ENCODE measurements around the gene HOXB4.

HOXB4 gene

GRCh38 chr17:48559122-48559839, 18.9 kb downstream of the HOXB4 start:
- DNase-seq (ENCODE audit: low read depth in 2 of 2): no peak

DNA sequence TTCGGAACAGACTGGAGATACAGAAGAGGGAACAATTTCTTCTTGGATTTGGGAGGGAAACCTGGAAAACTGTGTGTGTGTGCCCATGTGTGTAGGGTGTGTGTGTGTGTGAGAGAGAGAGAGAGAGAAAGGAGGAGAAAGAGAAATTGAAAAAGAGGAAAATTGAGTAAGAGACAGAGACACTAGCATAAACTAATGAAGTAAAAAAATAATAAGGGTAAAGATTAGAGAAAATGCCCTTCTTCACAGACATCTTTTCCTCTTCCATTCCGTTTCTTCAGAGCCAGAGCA, 19.4 kb downstream of the HOXB4 start:
- no peak for DNase-seq (ENCODE audit: low read depth in 2 of 2)

DNA sequence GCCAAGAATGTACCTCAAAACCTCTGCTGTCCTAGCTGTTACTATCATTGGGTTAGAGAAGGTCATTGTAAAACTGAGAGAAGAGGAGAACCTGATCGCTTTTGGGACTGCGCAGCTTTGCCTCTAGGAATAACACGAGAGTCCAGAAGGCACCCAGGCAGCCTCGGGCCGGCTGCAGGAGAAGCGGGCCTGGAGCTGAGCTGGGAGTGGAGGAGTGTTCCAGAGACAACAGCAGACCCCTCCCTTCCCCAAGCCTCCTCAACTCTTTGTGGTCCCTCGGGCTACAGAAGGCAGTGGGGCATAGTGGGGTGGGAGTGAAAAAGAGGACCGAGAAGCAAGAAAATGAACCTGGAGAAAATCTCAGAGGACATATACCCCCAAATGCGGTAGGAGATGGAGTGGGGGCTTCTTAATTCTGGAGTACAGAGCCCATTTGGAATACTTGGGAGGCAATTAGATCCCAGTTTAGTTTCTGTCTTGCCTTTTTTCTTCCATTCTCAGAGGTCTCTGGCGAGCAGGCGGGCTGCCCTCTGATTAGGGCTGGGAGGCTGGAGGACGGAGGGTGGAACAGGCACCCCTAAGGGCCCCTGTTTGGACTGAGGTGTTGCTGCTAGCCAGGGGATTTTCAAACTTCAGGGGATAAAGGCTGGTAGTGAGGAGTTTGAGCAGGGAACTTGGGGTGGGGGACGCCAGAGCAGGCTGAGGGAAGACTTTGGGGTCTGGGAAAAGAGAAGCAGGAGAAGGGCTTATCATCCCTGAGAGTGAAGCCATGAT, 19.9 kb downstream of the HOXB4 start:
- DNase-seq (ENCODE audit: low read depth in 2 of 2): no peak

- no peak for DNase-seq (ENCODE audit: low read depth in 2 of 2)
Measured at GRCh38 chr17:48556576-48557401, 21.4 kb downstream of the HOXB4 start.

GRCh38 chr17:48556229-48556575, 21.9 kb downstream of the HOXB4 start:
- no peak for DNase-seq (ENCODE audit: low read depth in 2 of 2)

GRCh38 chr17:48555258-48556228, 22.6 kb downstream of the HOXB4 start:
- no peak for DNase-seq (ENCODE audit: low read depth in 2 of 2)

DNA sequence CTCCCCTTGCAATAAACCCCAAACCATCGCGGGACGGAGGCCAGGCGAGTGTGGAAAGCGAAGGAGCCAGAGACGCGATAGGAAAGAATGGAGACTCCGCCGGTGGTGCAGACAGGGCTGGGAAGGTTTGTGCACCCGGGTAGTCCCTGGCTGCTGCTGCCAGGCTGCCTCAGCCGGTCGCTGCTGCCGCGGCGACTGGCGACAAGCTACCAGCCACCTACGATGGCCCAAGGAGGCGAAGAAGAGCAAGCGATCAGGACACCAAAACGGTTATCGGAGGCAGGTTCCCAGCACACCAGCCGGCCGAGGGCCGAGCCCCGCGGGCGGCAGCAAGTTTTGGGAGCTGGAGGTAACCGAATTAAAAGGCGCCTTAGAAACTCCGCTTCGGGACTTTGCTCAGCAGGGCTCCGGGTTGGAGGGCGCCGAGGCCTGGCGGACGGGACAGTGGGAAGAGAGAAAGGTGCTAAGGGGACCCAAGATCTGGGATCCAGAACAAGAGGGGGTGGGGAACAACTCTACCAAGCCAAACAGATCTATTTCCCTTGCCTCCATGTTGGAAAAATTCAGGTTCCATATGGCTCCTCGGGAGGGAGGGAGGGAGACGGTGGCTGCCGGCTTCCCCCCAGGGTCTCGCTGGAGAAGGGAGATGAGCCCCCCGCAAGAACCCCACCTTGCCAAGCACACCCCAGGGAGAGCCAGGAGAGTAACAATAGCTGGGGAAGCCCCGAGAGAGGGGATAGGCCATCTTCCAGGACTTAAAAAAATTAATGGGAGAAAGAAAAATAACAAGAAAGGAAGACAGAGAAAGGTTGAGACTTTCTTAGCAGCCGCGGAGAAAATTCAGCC, 23.5 kb downstream of the HOXB4 start:
- DNase-seq (ENCODE audit: low read depth in 2 of 2): no peak

DNA sequence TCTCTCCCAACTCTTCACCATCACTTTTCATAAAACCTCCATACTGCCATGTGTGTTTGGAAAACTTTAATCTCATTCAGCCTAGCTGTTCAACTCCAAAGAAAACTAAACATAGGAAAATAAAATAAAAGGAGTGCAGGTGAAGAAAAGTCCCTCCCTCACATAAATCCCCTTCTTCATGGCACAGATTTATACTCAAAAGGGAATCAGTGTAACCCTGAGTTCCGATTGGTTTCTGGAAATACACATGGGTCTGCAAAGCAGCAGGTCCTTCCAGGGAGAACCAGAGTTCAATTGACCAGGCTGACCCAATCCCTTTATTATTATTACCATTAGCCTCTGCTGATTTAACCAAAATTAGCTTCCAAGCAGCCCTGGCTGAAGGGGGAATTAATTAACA, 24.3 kb downstream of the HOXB4 start:
- no peak for DNase-seq (ENCODE audit: low read depth in 2 of 2)

DNA sequence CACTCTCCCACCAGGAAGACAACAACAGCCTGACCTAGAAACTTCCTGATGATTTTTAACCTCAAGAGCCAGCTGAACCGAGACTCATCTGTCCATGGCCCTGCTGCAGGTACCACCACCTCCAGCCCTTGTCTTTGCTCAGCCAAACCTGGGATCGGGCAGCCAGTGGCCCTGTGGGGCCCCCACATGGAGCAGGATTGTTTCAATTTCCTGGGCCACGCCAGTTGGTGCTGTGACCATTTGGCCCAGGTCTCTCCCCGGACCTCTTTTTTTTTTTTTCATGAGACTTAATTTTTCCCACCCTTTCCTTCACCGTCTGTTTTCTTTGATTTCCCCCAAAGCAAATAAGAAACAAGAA, 25.0 kb downstream of the HOXB4 start:
- no peak for DNase-seq (ENCODE audit: low read depth in 2 of 2)

GRCh38 chr17:48552466-48553189, 25.5 kb downstream of the HOXB4 start:
- DNase-seq (ENCODE audit: low read depth in 2 of 2): no peak

DNA sequence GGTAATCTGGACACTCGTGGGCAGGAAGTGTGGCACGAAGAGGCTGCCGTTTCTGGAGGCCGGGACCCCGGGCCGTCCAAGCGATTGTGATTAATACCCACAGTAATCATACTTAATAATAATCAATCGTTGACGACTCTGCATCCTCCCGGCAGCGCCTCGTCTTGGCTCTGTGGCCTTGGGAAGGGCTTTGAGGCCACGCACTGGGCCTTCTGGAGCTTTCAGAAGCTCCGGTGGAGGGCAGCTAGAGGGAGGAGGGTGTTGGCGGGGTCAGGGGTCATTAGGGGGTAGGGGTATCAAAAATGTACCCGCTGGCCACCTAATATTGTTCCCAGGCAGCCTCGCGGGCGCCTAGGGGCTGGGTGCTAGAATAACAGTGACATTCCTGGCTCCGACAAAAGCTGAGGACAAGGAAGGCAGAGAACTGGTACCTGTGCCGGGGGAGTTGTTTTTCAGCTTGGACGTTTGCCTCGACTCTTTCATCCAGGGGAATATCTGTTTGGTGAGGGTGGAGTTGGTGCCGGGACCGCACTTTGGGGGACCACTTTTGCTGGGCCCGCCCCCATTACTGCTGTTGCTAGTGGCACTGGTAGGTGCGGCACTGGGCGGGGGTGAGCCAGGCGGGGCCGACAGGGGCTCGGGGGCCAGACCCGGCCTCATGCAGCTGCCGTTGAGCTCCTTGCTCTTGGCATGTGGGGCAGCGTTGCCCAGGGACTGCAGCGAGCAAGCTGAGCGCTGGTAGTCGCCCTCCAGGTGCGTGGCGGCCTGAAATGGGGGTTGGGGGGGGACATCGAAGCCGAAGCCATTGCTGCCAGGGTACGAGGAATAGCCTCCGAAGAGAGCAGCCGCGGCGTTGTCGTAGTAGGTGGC, 26.3 kb downstream of the HOXB4 start:
- no peak for DNase-seq (ENCODE audit: low read depth in 2 of 2)

- DNase-seq (ENCODE audit: low read depth in 2 of 2): no peak
Measured at GRCh38 chr17:48551214-48551555, 27.0 kb downstream of the HOXB4 start.

DNA sequence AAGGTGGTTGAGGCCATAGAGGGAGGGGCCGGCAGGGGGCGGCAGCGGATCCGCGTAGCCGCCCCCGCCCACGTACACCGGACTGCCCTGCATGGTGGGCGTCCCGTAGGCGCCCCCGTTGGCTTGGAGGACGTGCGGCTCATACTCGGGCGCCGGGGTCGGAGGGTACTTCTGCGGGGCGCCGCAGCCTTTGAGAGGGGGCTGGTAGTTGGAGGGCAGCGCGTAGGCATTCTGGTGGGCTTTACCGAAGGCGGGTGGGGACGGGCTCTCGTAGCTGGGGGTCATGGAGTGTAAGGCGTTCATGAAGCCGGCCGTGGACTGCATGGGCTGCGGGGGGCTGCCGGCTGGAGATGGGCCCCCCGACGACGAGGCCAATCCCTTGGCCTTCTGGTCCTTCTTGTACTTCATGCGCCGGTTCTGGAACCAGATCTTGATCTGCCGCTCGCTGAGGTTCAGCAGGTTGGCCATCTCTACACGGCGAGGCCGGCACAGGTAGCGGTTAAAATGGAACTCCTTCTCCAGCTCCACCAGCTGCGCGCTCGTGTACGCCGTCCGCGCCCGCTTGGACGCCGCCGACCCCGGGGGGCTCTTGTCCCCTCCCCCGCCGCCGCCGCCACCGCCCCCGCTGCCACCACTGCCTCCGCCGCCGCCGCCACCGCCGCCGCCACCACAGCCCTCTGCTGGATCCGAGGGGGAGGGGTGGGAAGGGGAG, 27.5 kb downstream of the HOXB4 start:
- no peak for DNase-seq (ENCODE audit: low read depth in 2 of 2)

DNA sequence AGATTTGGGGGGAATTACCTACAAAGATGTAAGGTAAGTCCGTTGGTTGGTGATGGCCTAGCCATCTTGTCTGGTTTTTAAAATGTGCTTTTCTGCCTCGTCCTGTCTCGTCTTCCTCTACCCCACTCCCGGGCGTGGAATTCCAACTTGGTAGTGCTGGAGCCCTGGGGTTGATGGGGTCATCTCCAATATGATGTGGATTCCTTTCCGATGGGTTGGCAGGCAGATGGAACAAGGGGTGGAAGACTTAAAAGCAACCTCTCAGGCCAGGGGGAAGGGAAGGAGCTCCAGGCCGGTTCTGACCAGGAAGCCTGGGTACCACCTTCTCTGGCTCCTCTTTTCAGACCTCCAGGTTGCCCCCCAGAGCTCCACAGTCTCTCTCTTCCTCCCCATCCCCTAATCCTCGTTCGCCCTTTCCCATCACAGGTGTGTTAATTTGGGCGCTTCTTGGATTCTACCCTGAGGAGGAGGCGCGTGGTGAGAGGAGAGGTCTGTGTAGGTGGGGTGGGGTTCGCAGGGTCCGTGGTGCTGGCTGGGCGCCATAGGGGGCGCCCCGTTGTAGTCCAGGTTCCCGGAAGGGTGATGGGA, 28.1 kb downstream of the HOXB4 start:
- no peak for DNase-seq (ENCODE audit: low read depth in 2 of 2)

GRCh38 chr17:48549281-48549630, 28.9 kb downstream of the HOXB4 start:
- no peak for DNase-seq (ENCODE audit: low read depth in 2 of 2)

DNA sequence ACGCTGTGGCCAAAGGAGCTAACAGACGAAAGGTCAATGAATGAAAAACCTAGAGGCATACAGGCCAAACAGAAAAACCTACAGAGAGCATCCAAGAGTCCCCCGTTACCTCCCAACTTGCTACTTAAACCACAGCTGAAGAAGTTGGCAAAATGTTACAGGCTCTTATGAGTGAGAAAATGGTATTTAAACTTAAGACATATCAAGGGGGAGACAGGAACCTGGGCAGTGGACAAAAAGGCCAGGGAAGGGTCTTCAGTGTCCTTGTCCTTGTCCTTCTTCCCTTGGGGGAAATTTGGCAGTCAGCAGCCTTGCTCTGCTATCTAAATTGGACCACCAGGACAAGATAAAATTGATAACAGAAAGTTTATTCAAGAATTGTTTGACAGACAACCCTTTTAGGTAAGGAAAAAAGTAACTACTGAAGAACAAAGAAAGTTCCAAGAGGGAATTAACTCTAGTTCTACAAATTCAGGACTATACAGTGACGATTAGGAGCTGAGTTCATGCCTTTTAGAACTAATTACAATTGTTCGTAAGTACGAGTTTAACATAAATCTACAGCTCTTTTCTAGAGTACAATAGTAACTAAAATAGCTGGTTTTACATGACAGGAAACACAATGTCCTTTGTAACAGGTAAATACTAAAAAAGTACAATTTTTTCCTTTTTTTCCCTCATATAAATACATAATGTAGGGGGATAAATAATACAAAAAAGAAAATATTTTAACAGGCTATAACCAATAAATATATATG, 29.4 kb downstream of the HOXB4 start:
- DNase-seq (ENCODE audit: low read depth in 2 of 2): no peak

- no peak for DNase-seq (ENCODE audit: low read depth in 2 of 2)
Measured at GRCh38 chr17:48547808-48548522, 30.2 kb downstream of the HOXB4 start.

Measured in stimulated activated CD4-positive, alpha-beta T cell treated with anti-CD3 and anti-CD28 coated beads, Interleukin-1b, Interleukin-23, amount 100 ng/mL, for 1 hour (primary cell).